Measurements from ENCODE around the gene SIPA1L3. TPM values are rescaled to one million over a fixed set of nuclear protein-coding genes. Genes with fewer than 3 reads are reported as not detected.
A peak's percentile ranks its signal among the peaks of the same experiment; 100 is the strongest.

SIPA1L3 gene
- total and polyA plus RNA-seq, 2 experiments from 2014 or later: 15.7 to 54.1 TPM

DNA sequence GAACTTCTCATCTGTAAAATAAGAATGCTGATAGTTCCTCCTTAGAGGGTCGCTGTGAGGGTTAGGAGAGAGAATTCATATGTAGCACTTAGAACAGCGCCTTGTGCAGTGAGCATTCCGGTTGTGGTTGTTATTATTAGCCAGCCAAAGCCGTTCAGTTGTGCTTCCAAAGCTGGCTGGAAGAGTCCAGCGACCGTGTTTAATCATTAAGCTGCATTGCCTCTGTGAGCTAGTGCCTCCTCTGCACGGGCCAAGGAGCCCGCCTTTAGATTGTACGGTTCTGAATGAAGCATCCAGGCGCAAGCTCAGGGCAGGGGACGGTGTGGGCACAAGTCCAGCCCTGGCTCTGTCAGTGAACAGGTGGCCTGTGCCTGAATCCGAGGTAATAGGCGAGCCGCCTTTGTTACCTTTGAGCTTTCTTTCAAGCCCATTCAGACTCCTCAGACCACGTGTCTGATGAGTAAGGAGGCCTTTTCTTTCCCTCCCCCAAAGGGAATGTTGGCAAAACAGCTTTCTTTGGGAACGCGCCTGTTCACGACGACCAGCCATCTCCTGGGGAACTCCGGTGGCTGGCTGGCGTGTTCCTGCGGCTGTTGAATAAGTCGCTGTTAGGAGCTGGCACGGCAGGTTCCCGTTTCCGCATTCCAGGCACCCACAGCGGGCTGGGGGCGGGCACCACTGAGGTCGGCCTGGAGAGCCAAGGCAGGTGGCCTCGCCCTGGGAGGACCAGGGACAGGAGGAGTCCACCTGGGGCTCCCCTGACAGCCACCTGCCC lies 25.1 kb downstream of the SIPA1L3 start (continued):
- TF ChIP-seq, protein P1, sequence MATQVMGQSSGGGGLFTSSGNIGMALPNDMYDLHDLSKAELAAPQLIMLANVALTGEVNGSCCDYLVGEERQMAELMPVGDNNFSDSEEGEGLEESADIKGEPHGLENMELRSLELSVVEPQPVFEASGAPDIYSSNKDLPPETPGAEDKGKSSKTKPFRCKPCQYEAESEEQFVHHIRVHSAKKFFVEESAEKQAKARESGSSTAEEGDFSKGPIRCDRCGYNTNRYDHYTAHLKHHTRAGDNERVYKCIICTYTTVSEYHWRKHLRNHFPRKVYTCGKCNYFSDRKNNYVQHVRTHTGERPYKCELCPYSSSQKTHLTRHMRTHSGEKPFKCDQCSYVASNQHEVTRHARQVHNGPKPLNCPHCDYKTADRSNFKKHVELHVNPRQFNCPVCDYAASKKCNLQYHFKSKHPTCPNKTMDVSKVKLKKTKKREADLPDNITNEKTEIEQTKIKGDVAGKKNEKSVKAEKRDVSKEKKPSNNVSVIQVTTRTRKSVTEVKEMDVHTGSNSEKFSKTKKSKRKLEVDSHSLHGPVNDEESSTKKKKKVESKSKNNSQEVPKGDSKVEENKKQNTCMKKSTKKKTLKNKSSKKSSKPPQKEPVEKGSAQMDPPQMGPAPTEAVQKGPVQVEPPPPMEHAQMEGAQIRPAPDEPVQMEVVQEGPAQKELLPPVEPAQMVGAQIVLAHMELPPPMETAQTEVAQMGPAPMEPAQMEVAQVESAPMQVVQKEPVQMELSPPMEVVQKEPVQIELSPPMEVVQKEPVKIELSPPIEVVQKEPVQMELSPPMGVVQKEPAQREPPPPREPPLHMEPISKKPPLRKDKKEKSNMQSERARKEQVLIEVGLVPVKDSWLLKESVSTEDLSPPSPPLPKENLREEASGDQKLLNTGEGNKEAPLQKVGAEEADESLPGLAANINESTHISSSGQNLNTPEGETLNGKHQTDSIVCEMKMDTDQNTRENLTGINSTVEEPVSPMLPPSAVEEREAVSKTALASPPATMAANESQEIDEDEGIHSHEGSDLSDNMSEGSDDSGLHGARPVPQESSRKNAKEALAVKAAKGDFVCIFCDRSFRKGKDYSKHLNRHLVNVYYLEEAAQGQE (IDR thresholded peaks at IDR 0.05; ENCODE audit: unreplicated experiment): no peak

DNA sequence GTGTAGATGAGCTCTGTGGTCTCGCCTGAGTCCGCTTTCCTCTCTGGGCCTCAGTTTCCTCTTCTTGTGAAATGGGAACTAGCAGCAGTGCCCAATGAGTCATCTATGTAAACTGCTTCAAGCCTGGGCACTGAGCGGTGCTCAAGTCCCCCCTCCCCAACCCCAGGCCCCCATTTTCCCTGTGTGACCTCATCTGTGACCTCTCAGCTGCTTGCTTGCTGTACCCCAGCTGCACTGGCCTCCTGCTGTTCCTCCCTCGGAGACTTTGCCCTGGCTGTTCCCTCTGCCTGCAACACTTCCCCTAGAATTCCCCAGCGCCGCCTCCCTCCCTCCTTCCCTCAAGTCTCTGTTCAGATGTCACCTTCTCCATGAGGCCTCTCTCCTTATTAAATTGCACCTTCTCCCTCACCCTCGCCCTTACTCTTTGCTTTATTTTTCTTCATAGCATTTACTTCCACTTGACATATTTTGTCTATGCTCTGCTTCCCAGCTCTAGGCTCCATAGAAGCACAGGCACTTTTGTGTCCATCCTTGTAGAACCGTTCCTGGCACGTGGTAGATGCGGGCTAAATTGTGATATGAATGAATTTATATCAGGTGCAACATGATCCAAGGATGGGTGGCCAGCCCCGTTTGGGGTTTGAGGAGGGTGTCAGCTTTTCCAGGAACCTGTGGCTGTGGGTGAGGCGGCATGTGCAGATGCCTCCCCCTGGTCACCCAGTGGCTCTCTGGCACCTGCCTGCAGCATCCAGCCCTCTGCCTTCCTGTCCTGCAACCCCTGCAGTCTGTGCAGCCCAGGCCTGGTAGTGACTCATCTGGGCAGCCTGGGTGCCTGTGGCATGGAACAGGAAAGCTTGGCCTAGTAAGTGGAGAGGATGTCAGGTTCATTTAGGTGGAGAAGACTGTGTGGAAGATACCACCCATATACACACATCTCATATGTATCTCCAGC lies 26.3 kb downstream of the SIPA1L3 start:
- peak; percentile 15 for ATAC-seq
- H3K4me3 ChIP-seq: peak overlapping the region; percentile 47; the same call in 1 of the 2 replicates
- H3K27ac ChIP-seq (ENCODE audit: low read depth): peak overlapping the region; percentile 98

More for the DNA sequence above, 26.3 kb downstream of the SIPA1L3 start:
- H4K20me1 ChIP-seq (replicated peaks; ENCODE audit: insufficient read depth): peaks cover 3% of the 10 kb centered on the region; the same call in 1 of the 2 replicates
- TF ChIP-seq, protein P2, sequence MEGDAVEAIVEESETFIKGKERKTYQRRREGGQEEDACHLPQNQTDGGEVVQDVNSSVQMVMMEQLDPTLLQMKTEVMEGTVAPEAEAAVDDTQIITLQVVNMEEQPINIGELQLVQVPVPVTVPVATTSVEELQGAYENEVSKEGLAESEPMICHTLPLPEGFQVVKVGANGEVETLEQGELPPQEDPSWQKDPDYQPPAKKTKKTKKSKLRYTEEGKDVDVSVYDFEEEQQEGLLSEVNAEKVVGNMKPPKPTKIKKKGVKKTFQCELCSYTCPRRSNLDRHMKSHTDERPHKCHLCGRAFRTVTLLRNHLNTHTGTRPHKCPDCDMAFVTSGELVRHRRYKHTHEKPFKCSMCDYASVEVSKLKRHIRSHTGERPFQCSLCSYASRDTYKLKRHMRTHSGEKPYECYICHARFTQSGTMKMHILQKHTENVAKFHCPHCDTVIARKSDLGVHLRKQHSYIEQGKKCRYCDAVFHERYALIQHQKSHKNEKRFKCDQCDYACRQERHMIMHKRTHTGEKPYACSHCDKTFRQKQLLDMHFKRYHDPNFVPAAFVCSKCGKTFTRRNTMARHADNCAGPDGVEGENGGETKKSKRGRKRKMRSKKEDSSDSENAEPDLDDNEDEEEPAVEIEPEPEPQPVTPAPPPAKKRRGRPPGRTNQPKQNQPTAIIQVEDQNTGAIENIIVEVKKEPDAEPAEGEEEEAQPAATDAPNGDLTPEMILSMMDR (conservative IDR thresholded peaks at IDR 0.05; ENCODE audit: low read depth in 2 of 2): no peak
- TF ChIP-seq JUNB (IDR thresholded peaks at IDR 0.05; ENCODE audit: unreplicated experiment): no peak
- TF ChIP-seq ZNF331 (CRISPR knock-in tag; IDR thresholded peaks at IDR 0.05; ENCODE audit: low read depth): no peak
- no peak for TF ChIP-seq EZH2phosphoT487 (IDR thresholded peaks at IDR 0.05; ENCODE audit: unreplicated experiment)
- no peak for TF ChIP-seq NANOG (IDR thresholded peaks at IDR 0.05; ENCODE audit: borderline replicate concordance)
- TF ChIP-seq CREB1 (CRISPR knock-in tag; IDR thresholded peaks at IDR 0.05; ENCODE audit: low read depth): no peak
- Mint-ChIP-seq H3K27me3 (ENCODE audit: insufficient read depth, low read depth, poor library complexity) (peaks cover 9% of the 10 kb centered on the region), H3K27ac (peak overlapping the region; percentile 82), H3K4me3 (peak overlapping the region; percentile 60), H3K4me1 (peaks cover 47% of the 10 kb centered on the region), H3K36me3 (ENCODE audit: low read depth) (peaks cover 44% of the 10 kb centered on the region), H3K9me3 (peaks cover 27% of the 10 kb centered on the region)
- H3K36me3 ChIP-seq (ENCODE audit: insufficient read depth): peaks cover 11% of the 10 kb centered on the region; the same call in 1 of the 2 replicates
- H3K4me1 ChIP-seq (ENCODE audit: insufficient read depth): peaks cover 53% of the 10 kb centered on the region
- H3K79me2 ChIP-seq (replicated peaks; ENCODE audit: insufficient read depth): peaks cover 76% of the 10 kb centered on the region
- no peaks in the 10 kb centered on the region for H3K9me2 ChIP-seq (ENCODE audit: insufficient read depth)
- DNase-seq (ENCODE audit: low spot score): no peak
- H3F3A ChIP-seq (replicated peaks; ENCODE audit: low read depth): peaks cover 11% of the 10 kb centered on the region
- no peak overlapping the region for H2AFZ ChIP-seq
- no peaks in the 10 kb centered on the region for H3K27me3 ChIP-seq (ENCODE audit: insufficient read depth)
- peak overlapping the region; percentile 72 for H3K4me2 ChIP-seq

Measured in GM23338 (cell line).